T-helper 2 cell (primary cell): ENCODE data around the gene LRIT3.
"Not testable (repeated sequence)": the region's sequence is repeated elsewhere in the genome, so short reads cannot be mapped to it uniquely, and the experiment has no call there.

Experiments used
- DNase-seq, 5 experiments: peaks; one replicate each; pipeline versions ENCODE4 v3.0.0 to v3.0.0-alpha.2; 2012 to 2022

The LRIT3 gene

GRCh38 chr4:109848501-109848900 is 594 bp downstream of the LRIT3 start:
- DNase-seq = no peak

- DNase-seq = no peak
These were observed 2.7 kb downstream of the LRIT3 start for GRCh38 chr4:109850601-109851000.

DNA sequence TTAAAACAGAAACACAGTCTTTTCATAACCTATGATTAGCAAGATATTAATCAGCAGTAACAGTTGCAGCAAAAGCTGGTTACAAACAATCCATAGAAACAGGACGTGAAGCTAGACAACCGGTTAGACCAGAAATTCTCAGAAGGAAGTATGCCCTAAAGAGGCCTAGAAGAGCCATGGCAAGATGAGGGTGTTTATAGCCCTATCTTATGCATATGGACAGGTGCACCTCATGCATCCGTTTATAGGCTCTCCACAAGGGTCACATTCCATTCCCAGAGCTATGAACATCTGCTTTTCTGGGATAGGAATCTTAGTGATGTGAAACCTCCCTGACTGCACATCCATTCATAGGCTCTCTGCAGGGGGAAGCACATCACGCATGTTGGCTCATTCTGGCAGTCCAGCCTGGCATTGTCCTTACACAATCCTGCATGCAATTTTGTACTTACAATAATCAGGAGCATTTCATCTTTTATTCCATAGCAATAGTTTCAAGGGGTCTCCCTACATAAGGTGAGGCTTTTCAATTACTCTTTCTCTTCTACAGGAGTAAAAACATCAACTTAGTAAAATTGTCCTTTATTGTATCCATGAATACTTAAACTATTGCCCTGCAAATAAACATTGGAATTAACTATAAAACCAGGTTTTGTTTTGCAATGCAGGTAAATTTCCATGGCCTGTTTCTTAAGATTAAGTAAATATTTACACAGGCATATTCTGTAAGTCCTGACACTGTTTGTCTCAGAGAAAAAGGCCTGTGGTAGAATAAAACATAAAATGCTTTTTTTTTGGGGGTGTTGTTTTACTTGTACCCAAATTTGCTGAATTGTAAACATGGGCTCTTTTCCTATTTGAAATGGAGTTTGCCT is 11.8 kb downstream of the LRIT3 start:
- not testable (repeated sequence) for DNase-seq

DNA sequence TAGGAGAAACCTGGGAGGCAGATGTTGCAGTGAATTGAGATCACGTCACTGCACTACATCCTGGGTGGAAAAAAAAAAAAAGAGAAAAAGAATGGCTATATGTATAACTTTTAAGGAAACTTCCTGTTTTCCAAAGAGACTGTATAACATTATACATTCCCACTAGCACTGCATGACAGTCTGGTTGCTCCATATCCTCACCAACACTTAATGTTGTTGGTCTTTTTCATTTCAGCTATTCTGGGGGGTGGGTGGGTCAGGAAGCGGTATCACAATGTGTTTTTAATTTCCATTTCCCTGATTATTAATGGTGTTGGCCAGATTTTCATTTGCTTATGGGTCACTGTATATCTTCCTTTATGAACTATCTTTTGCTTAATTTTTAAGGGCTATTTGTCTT is 13.4 kb downstream of the LRIT3 start:
- DNase-seq = no peak

- DNase-seq = no peak
These were observed 14.1 kb downstream of the LRIT3 start for GRCh38 chr4:109861916-109862511.

- no peak for DNase-seq
These were observed 16.2 kb downstream of the LRIT3 start for GRCh38 chr4:109864134-109864533.

DNA sequence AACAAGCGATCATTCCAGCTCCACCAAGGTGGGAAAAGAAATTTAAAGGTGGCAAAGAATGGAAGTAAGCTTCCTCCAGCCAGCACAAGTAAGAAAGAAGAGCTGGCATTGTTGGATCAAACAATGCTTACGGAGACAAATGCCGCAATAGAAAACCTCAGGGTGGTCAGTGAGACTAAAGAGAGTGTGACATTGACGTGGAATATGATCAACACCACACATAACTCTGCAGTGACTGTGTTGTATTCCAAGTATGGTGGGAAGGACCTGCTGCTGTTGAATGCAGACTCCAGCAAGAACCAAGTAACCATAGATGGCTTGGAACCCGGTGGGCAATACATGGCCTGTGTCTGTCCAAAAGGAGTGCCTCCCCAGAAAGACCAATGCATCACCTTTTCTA is 22.2 kb downstream of the LRIT3 start:
- no peak for DNase-seq

DNA sequence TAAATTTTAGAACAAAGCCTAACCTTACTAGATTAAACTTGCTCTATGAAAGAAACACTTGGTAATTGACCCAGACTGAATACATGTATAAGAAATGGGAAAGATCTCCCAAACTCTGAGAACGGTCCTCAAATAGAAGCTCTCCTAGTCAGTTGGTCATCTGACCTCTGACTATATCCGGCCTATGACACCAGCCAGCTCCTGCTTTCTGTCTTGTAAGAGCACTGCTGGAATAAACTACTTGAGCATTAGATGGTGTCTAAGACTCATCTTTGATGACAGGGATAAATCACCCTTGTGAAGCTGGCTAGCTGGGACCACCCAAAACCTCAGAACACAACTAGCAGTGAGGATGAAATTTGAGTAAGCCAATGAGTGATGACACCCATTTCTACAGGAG is 24.2 kb downstream of the LRIT3 start:
- DNase-seq = no peak

- no peak for DNase-seq
These were observed 25.2 kb downstream of the LRIT3 start for GRCh38 chr4:109872950-109873656.

GRCh38 chr4:109873791-109874514 is 26.0 kb downstream of the LRIT3 start:
- no peak for DNase-seq

DNA sequence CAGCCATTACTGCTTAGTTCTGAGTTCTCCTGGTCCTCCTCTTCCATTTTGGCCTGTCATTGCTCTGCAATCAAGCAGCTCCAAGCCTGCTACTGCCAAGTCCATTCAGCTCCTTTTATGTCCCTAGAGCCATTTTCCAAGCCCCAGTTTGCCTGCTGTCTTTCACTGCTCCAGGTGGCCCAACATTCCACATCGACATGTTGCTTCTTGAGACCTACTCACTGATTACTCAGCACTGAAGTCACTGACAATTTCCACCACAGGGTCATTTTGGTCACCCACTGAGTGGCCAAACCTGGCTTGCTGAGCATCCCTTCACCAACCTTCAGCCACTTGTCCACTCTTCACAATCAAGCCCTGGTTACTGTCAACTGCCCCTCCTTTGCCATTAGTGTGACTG is 27.2 kb downstream of the LRIT3 start:
- DNase-seq = no peak

DNA sequence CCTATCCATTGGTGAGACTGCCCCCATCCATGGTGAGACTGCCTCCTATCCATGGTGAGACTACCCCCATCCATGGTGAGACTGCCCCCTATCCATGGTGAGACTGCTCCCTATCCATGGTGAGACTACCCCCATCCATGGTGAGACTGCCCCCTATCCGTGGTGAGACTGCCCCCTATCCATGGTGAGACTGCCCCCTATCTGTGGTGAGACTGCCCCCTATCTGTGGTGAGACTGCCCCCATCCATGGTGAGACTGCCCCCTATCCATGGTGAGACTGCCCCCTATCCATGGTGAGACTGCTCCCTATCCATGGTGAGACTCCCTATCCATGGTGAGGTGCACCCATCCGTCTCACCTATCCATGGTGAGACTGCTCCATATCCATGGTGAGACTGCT is 27.6 kb downstream of the LRIT3 start:
- not testable (repeated sequence) for DNase-seq

GRCh38 chr4:109876634-109877265 is 28.8 kb downstream of the LRIT3 start:
- no peak for DNase-seq

DNA sequence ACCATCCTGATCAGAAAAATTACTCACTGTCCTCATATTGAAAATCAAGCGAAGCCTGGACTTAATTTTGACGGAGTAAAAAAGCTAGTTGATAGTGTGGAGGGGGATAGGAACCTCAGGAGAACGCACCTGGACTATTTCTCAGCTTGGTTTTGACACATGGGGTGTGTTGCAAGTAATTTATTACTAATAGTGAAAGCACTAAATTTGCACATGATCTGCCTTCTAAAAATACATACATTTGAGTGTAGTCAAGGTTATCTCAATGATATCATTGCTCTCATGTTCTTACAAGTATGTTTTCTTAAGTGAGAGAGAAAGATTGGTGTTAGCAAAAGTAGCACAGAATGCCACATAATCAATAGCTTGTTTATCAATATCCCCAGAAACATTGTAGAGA is 29.5 kb downstream of the LRIT3 start:
- no peak for DNase-seq

GRCh38 chr4:109878355-109878754 is 30.4 kb downstream of the LRIT3 start:
- no peak for DNase-seq

GRCh38 chr4:109879081-109879480 is 31.2 kb downstream of the LRIT3 start:
- DNase-seq = no peak

GRCh38 chr4:109879636-109880314 is 31.9 kb downstream of the LRIT3 start:
- no peak for DNase-seq

DNA sequence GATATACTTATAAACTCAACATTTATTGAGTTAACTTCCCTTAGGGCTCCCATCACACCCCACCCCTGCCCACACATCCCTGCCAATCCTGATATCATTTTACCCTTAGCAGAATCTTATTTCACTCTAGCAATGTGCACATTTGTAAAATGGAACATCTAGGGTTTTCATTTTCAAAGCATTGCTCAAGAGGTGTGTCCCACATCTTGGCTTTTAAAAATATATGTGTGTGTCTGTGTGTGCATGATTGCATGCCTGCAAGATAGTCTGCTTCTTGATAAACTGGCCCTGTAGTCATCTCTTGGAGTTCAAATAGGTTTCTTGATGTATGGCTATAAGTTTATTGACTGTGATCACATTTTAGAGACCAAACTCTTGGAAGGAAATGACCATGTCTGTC is 38.4 kb downstream of the LRIT3 start:
- DNase-seq = no peak

- DNase-seq = no peak
These were observed 39.2 kb downstream of the LRIT3 start for GRCh38 chr4:109887071-109887470.

GRCh38 chr4:109890076-109890475 is 42.2 kb downstream of the LRIT3 start:
- no peak for DNase-seq

DNA sequence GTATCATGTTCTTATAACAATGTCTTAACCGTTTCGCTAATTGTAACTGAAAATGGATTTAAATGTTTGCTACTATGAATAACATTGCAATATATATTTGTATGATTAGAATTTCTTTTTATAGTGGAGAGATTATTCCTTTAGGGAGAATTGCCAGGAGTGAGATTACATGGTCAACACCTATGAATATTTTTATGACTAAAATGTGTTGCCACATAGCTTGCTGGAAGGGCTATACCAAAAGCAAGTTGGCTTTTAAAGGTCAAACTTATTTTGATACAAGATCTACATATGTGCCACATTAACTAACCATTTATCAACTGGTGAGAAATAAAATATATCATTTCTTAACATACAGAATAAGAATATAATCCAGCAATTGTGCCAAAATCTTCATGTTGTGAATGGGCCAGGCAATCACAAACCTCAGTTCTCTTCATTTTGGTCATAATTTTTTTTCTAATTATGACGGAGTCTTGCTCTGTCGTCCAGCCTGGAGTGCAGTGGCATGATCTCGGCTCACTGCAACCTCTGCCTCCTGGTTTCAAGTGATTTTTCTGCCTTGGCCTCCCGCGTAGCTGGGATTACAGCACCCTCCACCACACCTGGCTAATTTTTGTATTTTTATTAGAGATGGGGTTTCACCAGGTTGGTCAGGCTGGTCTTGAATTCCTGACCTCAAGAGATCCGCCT is 54.8 kb downstream of the LRIT3 start:
- DNase-seq = no peak
